K562 (cell line): ENCODE results near the gene INSM2. TPM values are rescaled to one million over a fixed set of nuclear protein-coding genes. Genes with fewer than 3 reads are reported as not detected.

ENCODE experiments used
- ATAC-seq: fragments of 200-7000 bp; cut with Tn5 transposase; 3 replicates; pipeline ENCODE4 v1.9.1; 2020; ENCODE audit warnings: moderate library complexity
- BruUV-seq: library from RNA; stranded (reverse); fragments of 400-500 nt; replicated peaks from 2 replicates; lab custom pipeline; 2021; lab: Mats Ljungman, UMichigan
- CTCF ChIA-PET: fragments of 300-600 bp; formaldehyde crosslinking; extraction: SDS; loops from one replicate; lab custom pipeline; 2021; ENCODE audit warnings: low intra/inter-chr PET ratio; lab: Yijun Ruan, JAX
- POLR2A ChIA-PET: fragments of 300-600, 350-650 bp; sonication (Branson Sonifier 250); formaldehyde crosslinking; extraction: SDS; loops from one replicate; lab custom pipeline; 2021; ENCODE audit warnings: antibody characterized with exemption, inconsistent platforms; lab: Yijun Ruan, JAX
- DNase-seq, 4 experiments: peaks; one replicate each; pipeline versions ENCODE4 v3.0.0 to v3.0.0-alpha.2; 2011 to 2018; ENCODE audit warnings: low spot score in 3 of 4, mixed read lengths in 3 of 4; ENCODE audit errors: extremely low read depth in 1 of 4
- FAIRE-seq: peaks from 2 replicates; lab custom pipeline; 2011; peaks lifted over from hg19 to GRCh38; lab: Jason Lieb, UNC
- H2AFZ ChIP-seq: 2 replicates; pipeline ENCODE4 v1.6.0; 2011; ENCODE audit warnings: low read depth, low read length, control low read depth, inconsistent platforms
- H3K27ac ChIP-seq: fragments of 200-600 bp; 3 replicates; pipeline ENCODE4 v1.8.0; 2011; ENCODE audit warnings: low read depth, mild to moderate bottlenecking, control low read depth, inconsistent platforms, low read length, moderate library complexity, mixed read lengths; ENCODE audit errors: extremely low read depth
- H3K27me3 ChIP-seq, 2 experiments: fragments of 300-600 bp in 1 of 2; 2 replicates in 1 of 2; 3 replicates in 1 of 2; pipeline versions ENCODE4 v1.6.0 to v1.8.0; 2011; ENCODE audit warnings: inconsistent platforms in 2 of 2, low read length in 2 of 2, mild to moderate bottlenecking in 1 of 2, mixed read lengths in 1 of 2, moderate library complexity in 1 of 2; ENCODE audit not compliant: control insufficient read depth in 2 of 2, insufficient read depth in 2 of 2
- H3K36me3 ChIP-seq: fragments of 300-600 bp; 3 replicates; pipeline ENCODE4 v1.8.0; 2011; ENCODE audit warnings: mild to moderate bottlenecking, low read length, inconsistent platforms; ENCODE audit not compliant: control insufficient read depth, insufficient read depth
- H3K4me1 ChIP-seq, 2 experiments: fragments of 200-600 bp in 1 of 2; replicated peaks in 1 of 2; 2 replicates in 1 of 2; 3 replicates in 1 of 2; pipeline versions ENCODE4 v1.5.1 to v1.8.0; 2011; ENCODE audit warnings: inconsistent platforms in 2 of 2, low read length in 2 of 2, mild to moderate bottlenecking in 1 of 2, mixed read lengths in 1 of 2, moderate library complexity in 1 of 2; ENCODE audit not compliant: control insufficient read depth in 2 of 2, insufficient read depth in 2 of 2
- H3K4me2 ChIP-seq: 2 replicates; pipeline ENCODE4 v1.6.1; 2011; ENCODE audit warnings: low read length, control low read depth, inconsistent platforms, mixed read lengths; ENCODE audit not compliant: insufficient read depth
- H3K4me3 ChIP-seq: fragments of 200-600 bp; sonication (generic), shearing (Covaris generic); 2 replicates; pipeline ENCODE4 v1.5.1; 2016; ENCODE audit warnings: control low read depth, inconsistent platforms
- H3K79me2 ChIP-seq: fragments of 200-600 bp; 3 replicates; pipeline ENCODE4 v1.8.0; 2011; ENCODE audit warnings: low read length, inconsistent platforms; ENCODE audit not compliant: control insufficient read depth, insufficient read depth
- H3K9ac ChIP-seq, 2 experiments: 2 replicates each; pipeline versions ENCODE4 v1.6.0 to v1.6.1; 2011; ENCODE audit warnings: low read depth in 2 of 2, low read length in 2 of 2, control low read depth in 1 of 2, inconsistent platforms in 1 of 2, mild to moderate bottlenecking in 1 of 2, mixed read lengths in 1 of 2; ENCODE audit not compliant: insufficient read depth in 1 of 2
- H3K9me1 ChIP-seq: one replicate; pipeline ENCODE4 v1.6.0; 2011; ENCODE audit warnings: inconsistent platforms, mild to moderate bottlenecking, low read length, moderate library complexity; ENCODE audit not compliant: control insufficient read depth, insufficient read depth
- H3K9me3 ChIP-seq: replicated peaks from 2 replicates; pipeline ENCODE4 v1.5.1; 2011; ENCODE audit warnings: low read depth, low read length, inconsistent platforms; ENCODE audit not compliant: control insufficient read depth, insufficient read depth
- H4K20me1 ChIP-seq: replicated peaks from 2 replicates; pipeline ENCODE4 v1.6.1; 2011; ENCODE audit warnings: low read length, inconsistent platforms, mixed read lengths; ENCODE audit not compliant: control insufficient read depth, insufficient read depth
- CBFA2T3 ChIP-seq: fragments of 450-650 bp; IDR thresholded peaks from 2 replicates; pipeline ENCODE4 v1.6.1; 2017
- RBM39 ChIP-seq: fragments of 200-400 bp; formaldehyde crosslinking; optimal IDR thresholded peaks from 2 replicates; pipeline ENCODE3; 2018; ENCODE audit warnings: low read depth, low read length
- ZNF121 ChIP-seq: sonication (generic); formaldehyde crosslinking; conservative IDR thresholded peaks from 2 replicates; pipeline ENCODE4 v1.8.0; 2022; ENCODE audit warnings: missing genetic modification reagents
- WGBS: fragments of 100-300 bp; shearing (Covaris generic); methylation state at CpG from one replicate; pipeline ENCODE4 v1.1.6; 2016; ENCODE audit warnings: low coverage, mixed read lengths; ENCODE audit not compliant: insufficient coverage; ENCODE audit errors: missing lambda C conversion rate; 5-methylcytosine and 5-hydroxymethylcytosine counted together
- in situ Hi-C: fragments of 300-500 bp; cut with MboI; formaldehyde crosslinking; loops from 4 replicates; pipeline ENCODE4 v1.15.0; 2018; ENCODE audit warnings: inconsistent platforms, mixed read lengths
- intact Hi-C: fragments of 100-400 bp; cut with micrococcal nuclease; formaldehyde crosslinking; loops from 2 replicates; pipeline ENCODE4 v1.14.2; 2022
- polyA plus RNA-seq, 8 experiments: library from polyadenylated mRNA; depleted of rRNA in 4 of 8; stranded (reverse) in 5 of 8; unstranded in 3 of 8; fragments of >200 nt; fragmentation: Nextera tagmentation in 2 of 8; fragmentation: Illumina TruSeq in 1 of 8; extraction: Ambion mirVana in 2 of 8; extraction: Trizol in 1 of 8; gene quantifications; 2 replicates each; pipeline versions ENCODE4 v1.2.1 to v1.2.3, GENCODE V29; 2011 to 2014; ENCODE audit warnings: inconsistent platforms in 1 of 8, missing spikeins in 1 of 8
- total RNA-seq, 7 experiments: library from RNA; depleted of rRNA in 6 of 7; stranded (reverse); fragments of >200 nt in 6 of 7; fragmentation: Illumina TruSeq in 2 of 7; extraction: Trizol in 2 of 7; gene quantifications; 2 replicates each; pipeline versions ENCODE4 v1.2.1 to v1.2.3, GENCODE V29; 2011 to 2021; ENCODE audit warnings: low replicate concordance in 1 of 7
- TF ChIP-seq, protein P1 (sequence below): fragments of 250-450 bp; sonication (Bioruptor Pico); IDR thresholded peaks from 2 replicates; pipeline ENCODE4 v1.9.0; 2021; ENCODE audit warnings: mild to moderate bottlenecking

The INSM2 gene
- total and polyA plus RNA-seq, 9 of the 15 experiments (the other 6 are each of a cell fraction or from before 2014, with no cell fraction given), result not detected

- no peak for TF ChIP-seq ZNF121 (CRISPR knock-in tag)
- TF ChIP-seq RBM39, result no peak
Observed at GRCh38 chr14:35557221-35557747, 23.3 kb downstream of the INSM2 start (continued).

DNA sequence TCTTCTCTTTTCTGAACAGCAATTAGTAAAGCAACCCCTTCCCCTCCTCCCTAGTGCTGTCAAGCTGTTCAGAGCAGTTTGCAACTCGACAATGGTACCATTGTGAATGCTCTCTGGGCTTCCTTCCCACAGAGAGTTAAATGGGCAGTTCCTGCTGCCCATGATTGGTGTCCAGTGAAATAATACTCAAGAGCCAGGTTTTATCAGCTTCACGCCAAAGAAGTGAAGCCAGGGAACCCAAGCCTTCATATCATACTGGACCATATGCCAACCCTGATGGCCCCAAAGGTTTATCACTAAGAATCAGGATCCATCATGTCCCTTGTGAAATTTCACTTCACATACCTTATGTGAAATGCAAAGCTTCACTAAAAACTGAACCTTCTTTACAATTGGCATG lies 24.7 kb downstream of the INSM2 start:
- H3K79me2 ChIP-seq, result no peaks in the 10 kb centered on the region
- H3K9ac ChIP-seq, result no peak overlapping the region
- BruUV-seq, result no TSS peak
- DNase-seq (no peak), ATAC-seq (no peak), FAIRE-seq (no peak)
- no peaks in the 10 kb centered on the region for H3K27me3 ChIP-seq
- no peak overlapping the region for H3K4me2 ChIP-seq
- H3K9me1 ChIP-seq, result no peaks in the 10 kb centered on the region
- TF ChIP-seq, protein P1, sequence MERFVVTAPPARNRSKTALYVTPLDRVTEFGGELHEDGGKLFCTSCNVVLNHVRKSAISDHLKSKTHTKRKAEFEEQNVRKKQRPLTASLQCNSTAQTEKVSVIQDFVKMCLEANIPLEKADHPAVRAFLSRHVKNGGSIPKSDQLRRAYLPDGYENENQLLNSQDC (CRISPR knock-in tag), result no peak
- peak; percentile 23; the same call in 1 of the 2 replicates for TF ChIP-seq CBFA2T3
- no peaks in the 10 kb centered on the region for H4K20me1 ChIP-seq
- in situ Hi-C loops, result no loop called here
- intact Hi-C loops, result no loop called here
- no peaks in the 10 kb centered on the region for H3K4me1 ChIP-seq
- no peak overlapping the region for H2AFZ ChIP-seq
- no peaks in the 10 kb centered on the region for H3K9me3 ChIP-seq
- no peak overlapping the region for H3K4me3 ChIP-seq
- H3K36me3 ChIP-seq, result no peaks in the 10 kb centered on the region
- H3K27ac ChIP-seq, result no peak overlapping the region
- ChIA-PET POLR2A (no interaction called here), CTCF (no interaction called here)
- WGBS, result 6% methylated on average over 2 of the region's 2 CpGs
